ENCODE measurements around the gene LFNG.

Gene LFNG

GRCh38 chr7:2520761-2521290 is 1.3 kb downstream of the LFNG start:
- Histone ChIP-seq H3K9ac (ENCODE audit: low read depth, low read length, poor library complexity) (peak overlapping the region; percentile 100), H2AK5ac (ENCODE audit: low read depth, low read length) (no peak overlapping the region), H3K4ac (ENCODE audit: low read length) (no peak overlapping the region), H4K91ac (ENCODE audit: low read depth, low read length, poor library complexity) (no peak overlapping the region), H3K4me2 (ENCODE audit: insufficient read depth, low read length, poor library complexity, severe bottlenecking) (peak overlapping the region; percentile 91), H3K9me3 (replicated peaks in 1 of 2; ENCODE audit: control insufficient read depth in 2 of 2, insufficient read depth in 1 of 2, low read depth in 1 of 2, low read length in 2 of 2) (no peaks in the 10 kb centered on the region), H3K36me3 (replicated peaks in 1 of 2; ENCODE audit: control insufficient read depth in 2 of 2, insufficient read depth in 2 of 2, low read length in 2 of 2) (peaks cover 13 to 17% of the 10 kb centered on the region in 2 donors), H3K14ac (ENCODE audit: low read length) (peak overlapping the region; percentile 67), H3K23ac (ENCODE audit: low read depth, low read length, poor library complexity) (peak overlapping the region; percentile 62), H3K18ac (ENCODE audit: low read length) (peak overlapping the region; percentile 97), H3K4me1 (ENCODE audit: control insufficient read depth in 2 of 2, insufficient read depth in 1 of 2, low read depth in 1 of 2, low read length in 2 of 2) (peaks cover 55 to 79% of the 10 kb centered on the region in 2 donors), H3K27ac (replicated peaks; ENCODE audit: low read length) (no peak overlapping the region), H2BK15ac (ENCODE audit: low read length) (peak overlapping the region; percentile 49), H4K8ac (ENCODE audit: low read depth, low read length) (no peak overlapping the region), H3K4me3 (ENCODE audit: low read length in 2 of 2) (peak overlapping the region; percentile 87 to 96), H2BK5ac (ENCODE audit: low read length) (peak overlapping the region; percentile 93), H2AFZ (ENCODE audit: low read length) (peak overlapping the region; percentile 41), H2BK12ac (ENCODE audit: low read length) (no peak overlapping the region), H3K27me3 (ENCODE audit: control insufficient read depth in 3 of 3, insufficient read depth in 3 of 3, low read depth in 1 of 3, low read length in 3 of 3) (no peaks in the 10 kb centered on the region), H2BK120ac (ENCODE audit: low read depth, low read length) (no peak overlapping the region), H3K79me1 (ENCODE audit: low read depth, low read length) (peaks cover 21% of the 10 kb centered on the region)
- DNase-seq (ENCODE audit: low spot score) = no peak
- WGBS, 2 donors (ENCODE audit: extremely low coverage in 2 of 2, insufficient read length in 2 of 2, insufficient replicate concordance in 1 of 2) = no CpG with 5 or more reads among the region's 12 CpGs

GRCh38 chr7:2521341-2521745 is 1.8 kb downstream of the LFNG start:
- H3K9me3 ChIP-seq (replicated peaks in 1 of 2; ENCODE audit: control insufficient read depth in 2 of 2, insufficient read depth in 1 of 2, low read depth in 1 of 2, low read length in 2 of 2) = no peaks in the 10 kb centered on the region
- H2BK120ac ChIP-seq (ENCODE audit: low read depth, low read length) = peak overlapping the region; percentile 66
- peak overlapping the region; percentile 100 for H2AK5ac ChIP-seq (ENCODE audit: low read depth, low read length)
- peak overlapping the region; percentile 97 for H3K9ac ChIP-seq (ENCODE audit: low read depth, low read length, poor library complexity)
- peak overlapping the region; percentile 87 to 96 for H3K4me3 ChIP-seq (ENCODE audit: low read length in 2 of 2)
- H3K4me2 ChIP-seq (ENCODE audit: insufficient read depth, low read length, poor library complexity, severe bottlenecking) = peak overlapping the region; percentile 91
- H3K14ac ChIP-seq (ENCODE audit: low read length) = peak overlapping the region; percentile 63
- DNase-seq (ENCODE audit: low spot score) = no peak
- peak overlapping the region; percentile 49 for H2BK15ac ChIP-seq (ENCODE audit: low read length)
- H3K4ac ChIP-seq (ENCODE audit: low read length) = no peak overlapping the region
- peak overlapping the region; percentile 97 for H3K18ac ChIP-seq (ENCODE audit: low read length)
- WGBS, 2 donors (ENCODE audit: extremely low coverage in 2 of 2, insufficient read length in 2 of 2, insufficient replicate concordance in 1 of 2) = no CpG with 5 or more reads among the region's 21 CpGs
- no peak overlapping the region for H4K91ac ChIP-seq (ENCODE audit: low read depth, low read length, poor library complexity)
- no peaks in the 10 kb centered on the region for H3K27me3 ChIP-seq (ENCODE audit: control insufficient read depth in 3 of 3, insufficient read depth in 3 of 3, low read depth in 1 of 3, low read length in 3 of 3)
- H2BK5ac ChIP-seq (ENCODE audit: low read length) = peak overlapping the region; percentile 93
- no peak overlapping the region for H3K23ac ChIP-seq (ENCODE audit: low read depth, low read length, poor library complexity)
- peaks cover 25% of the 10 kb centered on the region for H3K79me1 ChIP-seq (ENCODE audit: low read depth, low read length)
- H2BK12ac ChIP-seq (ENCODE audit: low read length) = no peak overlapping the region
- H4K8ac ChIP-seq (ENCODE audit: low read depth, low read length) = no peak overlapping the region
- H2AFZ ChIP-seq (ENCODE audit: low read length) = no peak overlapping the region
- peaks cover 56 to 79% of the 10 kb centered on the region in 2 donors for H3K4me1 ChIP-seq (ENCODE audit: control insufficient read depth in 2 of 2, insufficient read depth in 1 of 2, low read depth in 1 of 2, low read length in 2 of 2)
- H3K36me3 ChIP-seq (replicated peaks in 1 of 2; ENCODE audit: control insufficient read depth in 2 of 2, insufficient read depth in 2 of 2, low read length in 2 of 2) = peaks cover 18 to 23% of the 10 kb centered on the region in 2 donors
- peak overlapping the region; percentile 30 for H3K27ac ChIP-seq (replicated peaks; ENCODE audit: low read length)

- Histone ChIP-seq H3K4me3 (ENCODE audit: low read length in 2 of 2) (peak overlapping the region; percentile 87 to 96), H4K8ac (ENCODE audit: low read depth, low read length) (no peak overlapping the region), H2BK120ac (ENCODE audit: low read depth, low read length) (peak overlapping the region; percentile 92), H2AK5ac (ENCODE audit: low read depth, low read length) (peak overlapping the region; percentile 100), H3K36me3 (replicated peaks in 1 of 2; ENCODE audit: control insufficient read depth in 2 of 2, insufficient read depth in 2 of 2, low read length in 2 of 2) (peaks cover 25 to 30% of the 10 kb centered on the region in 2 donors), H2AFZ (ENCODE audit: low read length) (no peak overlapping the region), H3K27ac (replicated peaks; ENCODE audit: low read length) (peak overlapping the region; percentile 97), H3K23ac (ENCODE audit: low read depth, low read length, poor library complexity) (no peak overlapping the region), H2BK5ac (ENCODE audit: low read length) (no peak overlapping the region), H2BK15ac (ENCODE audit: low read length) (peak overlapping the region; percentile 91), H3K79me1 (ENCODE audit: low read depth, low read length) (peaks cover 32% of the 10 kb centered on the region), H4K91ac (ENCODE audit: low read depth, low read length, poor library complexity) (no peak overlapping the region), H3K18ac (ENCODE audit: low read length) (peak overlapping the region; percentile 97), H3K9ac (ENCODE audit: low read depth, low read length, poor library complexity) (peak overlapping the region; percentile 97), H3K4ac (ENCODE audit: low read length) (peak overlapping the region; percentile 78), H3K4me1 (ENCODE audit: control insufficient read depth in 2 of 2, insufficient read depth in 1 of 2, low read depth in 1 of 2, low read length in 2 of 2) (peaks cover 57 to 72% of the 10 kb centered on the region in 2 donors), H2BK12ac (ENCODE audit: low read length) (no peak overlapping the region), H3K14ac (ENCODE audit: low read length) (no peak overlapping the region), H3K4me2 (ENCODE audit: insufficient read depth, low read length, poor library complexity, severe bottlenecking) (peak overlapping the region; percentile 91), H3K27me3 (ENCODE audit: control insufficient read depth in 3 of 3, insufficient read depth in 3 of 3, low read depth in 1 of 3, low read length in 3 of 3) (no peaks in the 10 kb centered on the region), H3K9me3 (replicated peaks in 1 of 2; ENCODE audit: control insufficient read depth in 2 of 2, insufficient read depth in 1 of 2, low read depth in 1 of 2, low read length in 2 of 2) (no peaks in the 10 kb centered on the region)
- DNase-seq (ENCODE audit: low spot score) = no peak
- WGBS, 2 donors (ENCODE audit: extremely low coverage in 2 of 2, insufficient read length in 2 of 2, insufficient replicate concordance in 1 of 2) = no CpG with 5 or more reads among the region's 17 CpGs
Observed at GRCh38 chr7:2521952-2522591, 2.5 kb downstream of the LFNG start.

DNA sequence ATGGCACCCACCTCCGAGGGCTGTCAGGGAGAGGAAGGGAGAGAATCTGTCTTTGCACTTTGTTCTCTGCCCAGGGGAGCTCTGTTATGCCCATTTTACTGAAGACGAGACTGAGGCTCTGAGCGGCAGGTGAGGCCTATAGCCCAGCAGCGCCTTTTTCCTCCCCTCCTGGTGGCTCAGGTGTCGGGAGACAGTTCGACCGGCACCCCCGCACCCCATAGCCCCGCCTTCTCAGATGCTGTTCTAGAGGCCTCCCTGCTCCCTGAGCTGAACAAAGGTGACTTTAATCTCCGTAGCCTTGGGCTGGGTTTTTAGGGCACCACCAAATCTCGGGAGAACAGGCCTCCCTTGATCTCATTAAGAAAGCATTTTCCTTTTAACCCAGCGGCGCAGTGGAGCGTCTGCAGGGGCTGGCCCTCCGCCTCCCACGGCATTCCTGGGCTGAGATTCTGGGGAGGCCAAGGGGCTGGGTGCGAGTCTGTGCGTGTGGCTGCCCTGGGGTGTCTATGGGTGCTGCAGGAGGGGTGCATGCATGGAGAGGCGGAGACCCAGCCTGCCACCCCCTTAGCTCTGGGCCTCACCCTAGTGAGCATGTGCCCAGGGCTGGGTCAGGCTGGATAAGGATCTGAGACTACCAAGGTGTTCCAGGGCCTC is 3.3 kb downstream of the LFNG start:
- peak overlapping the region; percentile 91 for H3K14ac ChIP-seq (ENCODE audit: low read length)
- no peak overlapping the region for H4K8ac ChIP-seq (ENCODE audit: low read depth, low read length)
- peak overlapping the region; percentile 91 for H3K4me2 ChIP-seq (ENCODE audit: insufficient read depth, low read length, poor library complexity, severe bottlenecking)
- peak overlapping the region; percentile 21 for H3K23ac ChIP-seq (ENCODE audit: low read depth, low read length, poor library complexity)
- H2BK15ac ChIP-seq (ENCODE audit: low read length) = peak overlapping the region; percentile 91
- H3K4me1 ChIP-seq (ENCODE audit: control insufficient read depth in 2 of 2, insufficient read depth in 1 of 2, low read depth in 1 of 2, low read length in 2 of 2) = peaks cover 55 to 70% of the 10 kb centered on the region in 2 donors
- H2BK120ac ChIP-seq (ENCODE audit: low read depth, low read length) = peak overlapping the region; percentile 92
- peak overlapping the region; percentile 87 to 96 for H3K4me3 ChIP-seq (ENCODE audit: low read length in 2 of 2)
- H2BK5ac ChIP-seq (ENCODE audit: low read length) = peak overlapping the region; percentile 93
- WGBS, 2 donors (ENCODE audit: extremely low coverage in 2 of 2, insufficient read length in 2 of 2, insufficient replicate concordance in 1 of 2) = no CpG with 5 or more reads among the region's 19 CpGs
- H2AK5ac ChIP-seq (ENCODE audit: low read depth, low read length) = peak overlapping the region; percentile 100
- peak overlapping the region; percentile 98 for H2BK12ac ChIP-seq (ENCODE audit: low read length)
- peaks cover 32 to 38% of the 10 kb centered on the region in 2 donors for H3K36me3 ChIP-seq (replicated peaks in 1 of 2; ENCODE audit: control insufficient read depth in 2 of 2, insufficient read depth in 2 of 2, low read length in 2 of 2)
- peak overlapping the region; percentile 57 for H4K91ac ChIP-seq (ENCODE audit: low read depth, low read length, poor library complexity)
- H3K27ac ChIP-seq (replicated peaks; ENCODE audit: low read length) = peak overlapping the region; percentile 97
- DNase-seq (ENCODE audit: low spot score) = peak; percentile 68
- peak overlapping the region; percentile 97 for H3K9ac ChIP-seq (ENCODE audit: low read depth, low read length, poor library complexity)
- no peaks in the 10 kb centered on the region for H3K9me3 ChIP-seq (replicated peaks in 1 of 2; ENCODE audit: control insufficient read depth in 2 of 2, insufficient read depth in 1 of 2, low read depth in 1 of 2, low read length in 2 of 2)
- no peak overlapping the region for H2AFZ ChIP-seq (ENCODE audit: low read length)
- no peaks in the 10 kb centered on the region for H3K27me3 ChIP-seq (ENCODE audit: control insufficient read depth in 3 of 3, insufficient read depth in 3 of 3, low read depth in 1 of 3, low read length in 3 of 3)
- peak overlapping the region; percentile 79 for H3K4ac ChIP-seq (ENCODE audit: low read length)
- peak overlapping the region; percentile 99 for H3K18ac ChIP-seq (ENCODE audit: low read length)
- H3K79me1 ChIP-seq (ENCODE audit: low read depth, low read length) = peaks cover 37% of the 10 kb centered on the region
